22Rv1 (cell line): ENCODE measurements around the gene DNAH10.

ENCODE experiments used
- H3K27ac ChIP-seq: fragments of 450-650 bp; 2 replicates; pipeline ENCODE4 v1.5.1; 2017
- CTCF ChIP-seq: fragments of 450-650 bp; IDR thresholded peaks from 2 replicates; pipeline ENCODE4 v1.5.1; 2017; ENCODE audit warnings: mild to moderate bottlenecking
- ZFX ChIP-seq: fragments of 450-650 bp; IDR thresholded peaks from 2 replicates; pipeline ENCODE4 v1.6.1; 2017; ENCODE audit warnings: antibody characterized with exemption, borderline replicate concordance

DNAH10 gene

GRCh38 chr12:123937707-123938591 is 175.8 kb downstream of the DNAH10 start:
- TF ChIP-seq ZFX (no peak), CTCF (no peak)
- no peak overlapping the region for H3K27ac ChIP-seq

- no peak overlapping the region for H3K27ac ChIP-seq
- TF ChIP-seq CTCF: peak; percentile 73
- TF ChIP-seq ZFX: no peak
Measured at GRCh38 chr12:123938679-123939480, 176.8 kb downstream of the DNAH10 start.

- H3K27ac ChIP-seq: no peak overlapping the region
- TF ChIP-seq ZFX: no peak
- TF ChIP-seq CTCF: no peak
Measured at GRCh38 chr12:123939716-123940626, 177.9 kb downstream of the DNAH10 start.

- no peak overlapping the region for H3K27ac ChIP-seq
- no peak for TF ChIP-seq CTCF
- TF ChIP-seq ZFX: no peak
Measured at GRCh38 chr12:123940627-123940966, 178.5 kb downstream of the DNAH10 start.

GRCh38 chr12:123941000-123941399 is 178.9 kb downstream of the DNAH10 start:
- no peak for TF ChIP-seq CTCF
- TF ChIP-seq ZFX: no peak

GRCh38 chr12:123941624-123942237 is 179.6 kb downstream of the DNAH10 start:
- no peak for TF ChIP-seq CTCF
- no peak for TF ChIP-seq ZFX
- H3K27ac ChIP-seq: no peak overlapping the region

More at GRCh38 chr12:123941000-123941399, 178.9 kb downstream of the DNAH10 start:
- no peak overlapping the region for H3K27ac ChIP-seq
